Measurements from ENCODE around the gene DOCK7. TPM values are rescaled to one million over a fixed set of nuclear protein-coding genes. Genes with fewer than 3 reads are reported as not detected.
"Not testable (repeated sequence)": the region's sequence is repeated elsewhere in the genome, so short reads cannot be mapped to it uniquely, and the experiment has no call there.

The DOCK7 gene
- polyA plus RNA-seq, 3 donors = 2.9 to 3.7 (median 3.5) TPM

GRCh38 chr1:62572476-62572875, 115.7 kb downstream of the DOCK7 start:
- no peak for DNase-seq
- Mint-ChIP-seq H3K4me1 (peaks cover 7% of the 10 kb centered on the region), H3K36me3 (peaks cover 15 to 29% of the 10 kb centered on the region in 2 donors), H3K27me3 (ENCODE audit: low read depth in 3 of 3) (no peaks in the 10 kb centered on the region), H3K9me3 (peaks cover 12 to 28% (median 17%) of the 10 kb centered on the region in 7 donors), H3K4me3 (no peak overlapping the region), H3K27ac (no peak overlapping the region)
- H4K20me1 ChIP-seq (ENCODE audit: insufficient read depth, low read length) = no peaks in the 10 kb centered on the region
- no peaks in the 10 kb centered on the region for H3K79me2 ChIP-seq (ENCODE audit: insufficient read depth, low read length)
- H3K27me3 ChIP-seq (ENCODE audit: control insufficient read depth in 2 of 2, insufficient read depth in 2 of 2, low read length in 2 of 2) = no peaks in the 10 kb centered on the region
- peaks cover 0 to 6% of the 10 kb centered on the region in 2 donors for H3K9me3 ChIP-seq (replicated peaks in 1 of 2; ENCODE audit: control insufficient read depth in 1 of 2, insufficient read depth in 1 of 2, low read length in 2 of 2)
- H3K36me3 ChIP-seq (replicated peaks in 1 of 2; ENCODE audit: control insufficient read depth in 1 of 2, insufficient read depth in 2 of 2, low read length in 2 of 2) = no peaks in the 10 kb centered on the region
- no peak overlapping the region for H2AFZ ChIP-seq (ENCODE audit: insufficient read depth, low read depth, low read length, poor library complexity, severe bottlenecking)
- intact Hi-C loops (cut with micrococcal nuclease) = no loop called here
- H3K4me3 ChIP-seq (replicated peaks in 1 of 3; ENCODE audit: low read depth in 2 of 3, low read length in 3 of 3) = no peak overlapping the region
- no peak overlapping the region for H3K4me2 ChIP-seq (replicated peaks; ENCODE audit: extremely low read depth, low read length, poor library complexity, severe bottlenecking)
- no peak overlapping the region for H3K9ac ChIP-seq (ENCODE audit: insufficient read depth, low read length, poor library complexity, severe bottlenecking)
- peaks cover 2 to 4% of the 10 kb centered on the region in 2 donors for H3K4me1 ChIP-seq (ENCODE audit: control insufficient read depth in 1 of 2, insufficient read depth in 2 of 2, low read length in 2 of 2)
- no peak for TF ChIP-seq CTCF (IDR thresholded peaks at IDR 0.05)
- no peak overlapping the region for H3K27ac ChIP-seq (ENCODE audit: low read depth in 1 of 2, low read length in 2 of 2)

GRCh38 chr1:62571517-62571916, 116.7 kb downstream of the DOCK7 start:
- H3K4me2 ChIP-seq (replicated peaks; ENCODE audit: extremely low read depth, low read length, poor library complexity, severe bottlenecking); H3K9me3 ChIP-seq (replicated peaks in 1 of 2; ENCODE audit: control insufficient read depth in 1 of 2, insufficient read depth in 1 of 2, low read length in 2 of 2); H3K4me1 ChIP-seq (ENCODE audit: control insufficient read depth in 1 of 2, insufficient read depth in 2 of 2, low read length in 2 of 2); DNase-seq; H3K4me3 Mint-ChIP-seq; H3K79me2 ChIP-seq (ENCODE audit: insufficient read depth, low read length); intact Hi-C loops (cut with micrococcal nuclease); H3K27ac ChIP-seq (ENCODE audit: low read depth in 1 of 2, low read length in 2 of 2); H3K27me3 Mint-ChIP-seq (ENCODE audit: low read depth in 3 of 3); H4K20me1 ChIP-seq (ENCODE audit: insufficient read depth, low read length); H3K4me3 ChIP-seq (replicated peaks in 1 of 3; ENCODE audit: low read depth in 2 of 3, low read length in 3 of 3); H3K27ac Mint-ChIP-seq; H3K9ac ChIP-seq (ENCODE audit: insufficient read depth, low read length, poor library complexity, severe bottlenecking); H3K27me3 ChIP-seq (ENCODE audit: control insufficient read depth in 2 of 2, insufficient read depth in 2 of 2, low read length in 2 of 2); H3K36me3 ChIP-seq (replicated peaks in 1 of 2; ENCODE audit: control insufficient read depth in 1 of 2, insufficient read depth in 2 of 2, low read length in 2 of 2); H2AFZ ChIP-seq (ENCODE audit: insufficient read depth, low read depth, low read length, poor library complexity, severe bottlenecking): not testable (repeated sequence)
- peaks cover 15 to 29% of the 10 kb centered on the region in 2 donors for H3K36me3 Mint-ChIP-seq
- H3K9me3 Mint-ChIP-seq = peaks cover 16 to 32% (median 20%) of the 10 kb centered on the region in 7 donors
- WGBS (ENCODE audit: insufficient coverage) = 83% methylated on average over 1 of the region's 4 CpGs
- peaks cover 11% of the 10 kb centered on the region for H3K4me1 Mint-ChIP-seq

- WGBS (ENCODE audit: insufficient coverage) = no CpG with 5 or more reads among the region's 1 CpG
- H3K27me3 Mint-ChIP-seq (ENCODE audit: low read depth in 3 of 3); H4K20me1 ChIP-seq (ENCODE audit: insufficient read depth, low read length); H2AFZ ChIP-seq (ENCODE audit: insufficient read depth, low read depth, low read length, poor library complexity, severe bottlenecking); intact Hi-C loops (cut with micrococcal nuclease); H3K9me3 ChIP-seq (replicated peaks in 1 of 2; ENCODE audit: control insufficient read depth in 1 of 2, insufficient read depth in 1 of 2, low read length in 2 of 2); H3K4me1 ChIP-seq (ENCODE audit: control insufficient read depth in 1 of 2, insufficient read depth in 2 of 2, low read length in 2 of 2); H3K9ac ChIP-seq (ENCODE audit: insufficient read depth, low read length, poor library complexity, severe bottlenecking); H3K79me2 ChIP-seq (ENCODE audit: insufficient read depth, low read length); H3K27me3 ChIP-seq (ENCODE audit: control insufficient read depth in 2 of 2, insufficient read depth in 2 of 2, low read length in 2 of 2); H3K36me3 ChIP-seq (replicated peaks in 1 of 2; ENCODE audit: control insufficient read depth in 1 of 2, insufficient read depth in 2 of 2, low read length in 2 of 2): not testable (repeated sequence)
- DNase-seq = peak; percentile 4 to 14 (median 8)
- Mint-ChIP-seq H3K4me3 (peak overlapping the region in 1 of 2 donors; percentile 1), H3K4me1 (peaks cover 18% of the 10 kb centered on the region), H3K27ac (peak overlapping the region in 5 of 7 donors; percentile 30 to 83 (median 42)), H3K9me3 (peaks cover 16 to 37% (median 20%) of the 10 kb centered on the region in 7 donors), H3K36me3 (peaks cover 6 to 18% of the 10 kb centered on the region in 2 donors)
- Histone ChIP-seq H3K4me3 (replicated peaks in 1 of 3; ENCODE audit: low read depth in 2 of 3, low read length in 3 of 3) (peak overlapping the region in 1 of 3 experiments; percentile 24), H3K4me2 (replicated peaks; ENCODE audit: extremely low read depth, low read length, poor library complexity, severe bottlenecking) (peak overlapping the region; percentile 54), H3K27ac (ENCODE audit: low read depth in 1 of 2, low read length in 2 of 2) (peak overlapping the region in 1 of 2 donors; percentile 44)
Measured at GRCh38 chr1:62567926-62568325, 120.3 kb downstream of the DOCK7 start.

GRCh38 chr1:62567182-62567581, 121.0 kb downstream of the DOCK7 start:
- Mint-ChIP-seq H3K9me3 (peaks cover 11 to 37% (median 17%) of the 10 kb centered on the region in 7 donors), H3K4me1 (peaks cover 18% of the 10 kb centered on the region), H3K36me3 (peaks cover 6 to 14% of the 10 kb centered on the region in 2 donors)
- H3K9me3 ChIP-seq (replicated peaks in 1 of 2; ENCODE audit: control insufficient read depth in 1 of 2, insufficient read depth in 1 of 2, low read length in 2 of 2); H3K4me3 Mint-ChIP-seq; H3K4me3 ChIP-seq (replicated peaks in 1 of 3; ENCODE audit: low read depth in 2 of 3, low read length in 3 of 3); H2AFZ ChIP-seq (ENCODE audit: insufficient read depth, low read depth, low read length, poor library complexity, severe bottlenecking); H4K20me1 ChIP-seq (ENCODE audit: insufficient read depth, low read length); intact Hi-C loops (cut with micrococcal nuclease); H3K27me3 ChIP-seq (ENCODE audit: control insufficient read depth in 2 of 2, insufficient read depth in 2 of 2, low read length in 2 of 2); H3K4me2 ChIP-seq (replicated peaks; ENCODE audit: extremely low read depth, low read length, poor library complexity, severe bottlenecking); H3K4me1 ChIP-seq (ENCODE audit: control insufficient read depth in 1 of 2, insufficient read depth in 2 of 2, low read length in 2 of 2); H3K27me3 Mint-ChIP-seq (ENCODE audit: low read depth in 3 of 3); DNase-seq; H3K36me3 ChIP-seq (replicated peaks in 1 of 2; ENCODE audit: control insufficient read depth in 1 of 2, insufficient read depth in 2 of 2, low read length in 2 of 2); H3K79me2 ChIP-seq (ENCODE audit: insufficient read depth, low read length); H3K27ac ChIP-seq (ENCODE audit: low read depth in 1 of 2, low read length in 2 of 2); H3K9ac ChIP-seq (ENCODE audit: insufficient read depth, low read length, poor library complexity, severe bottlenecking); H3K27ac Mint-ChIP-seq: not testable (repeated sequence)
- WGBS (ENCODE audit: insufficient coverage) = no CpG with 5 or more reads among the region's 1 CpG

All from CD14-positive monocyte (primary cell).